HG03521 (cell line): ENCODE measurements around the gene TNFRSF14.

Experiments
- ATAC-seq: cut with Tn5 transposase; IDR thresholded peaks from one replicate; pipeline ENCODE4 v1.9.1; 2021; ENCODE audit warnings: mild to moderate bottlenecking, moderate library complexity; ENCODE audit not compliant: unreplicated experiment

The TNFRSF14 gene

GRCh38 chr1:2597441-2598328 is 41.5 kb downstream of the TNFRSF14 start:
- no peak for ATAC-seq

- no peak for ATAC-seq
These were observed 42.3 kb downstream of the TNFRSF14 start for GRCh38 chr1:2598329-2598931.

- no peak for ATAC-seq
These were observed 45.6 kb downstream of the TNFRSF14 start for GRCh38 chr1:2601721-2602303.

GRCh38 chr1:2602311-2602835 is 46.2 kb downstream of the TNFRSF14 start:
- ATAC-seq = no peak

GRCh38 chr1:2602866-2603520 is 46.8 kb downstream of the TNFRSF14 start:
- ATAC-seq = no peak

- ATAC-seq = no peak
These were observed 47.5 kb downstream of the TNFRSF14 start for GRCh38 chr1:2603521-2604155.

GRCh38 chr1:2604156-2604843 is 48.1 kb downstream of the TNFRSF14 start:
- ATAC-seq = no peak

- no peak for ATAC-seq
These were observed 48.8 kb downstream of the TNFRSF14 start for GRCh38 chr1:2604844-2605508.

- no peak for ATAC-seq
These were observed 49.6 kb downstream of the TNFRSF14 start for GRCh38 chr1:2605509-2606395.

- ATAC-seq = no peak
These were observed 50.3 kb downstream of the TNFRSF14 start for GRCh38 chr1:2606396-2606880.

- no peak for ATAC-seq
These were observed 50.9 kb downstream of the TNFRSF14 start for GRCh38 chr1:2606881-2607621.

- no peak for ATAC-seq
These were observed 51.5 kb downstream of the TNFRSF14 start for GRCh38 chr1:2607641-2608091.

GRCh38 chr1:2609319-2610035 is 53.3 kb downstream of the TNFRSF14 start:
- no peak for ATAC-seq

- ATAC-seq = no peak
These were observed 54.1 kb downstream of the TNFRSF14 start for GRCh38 chr1:2610036-2610959.

- no peak for ATAC-seq
These were observed 54.9 kb downstream of the TNFRSF14 start for GRCh38 chr1:2611031-2611501.
